HG02763 (cell line): ENCODE results near the gene KSR2.

ENCODE experiments used
- ATAC-seq: cut with Tn5 transposase; IDR thresholded peaks from one replicate; pipeline ENCODE4 v1.9.1; 2021; ENCODE audit warnings: mild to moderate bottlenecking, moderate library complexity; ENCODE audit not compliant: unreplicated experiment

The KSR2 gene

DNA sequence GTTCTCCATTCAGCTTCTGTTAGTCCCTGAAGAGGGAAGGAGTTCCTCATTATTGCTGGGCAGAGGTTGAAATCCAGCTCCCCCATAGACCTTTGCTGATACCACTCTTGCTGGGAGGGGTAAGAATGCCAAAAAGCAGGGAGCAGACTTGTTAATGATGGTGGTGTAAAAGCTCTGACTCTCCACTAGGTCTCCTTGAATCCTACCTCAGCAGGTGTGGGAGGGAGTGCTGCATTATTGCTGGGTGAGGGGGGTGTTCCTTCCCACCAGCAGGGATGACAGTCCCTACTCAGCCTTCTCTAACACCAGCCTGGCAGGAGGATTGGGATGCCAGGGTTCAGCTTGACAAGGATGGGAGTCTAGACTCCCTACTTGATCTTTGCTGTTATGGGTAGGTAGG is 421.6 kb downstream of the KSR2 start:
- no peak for ATAC-seq

DNA sequence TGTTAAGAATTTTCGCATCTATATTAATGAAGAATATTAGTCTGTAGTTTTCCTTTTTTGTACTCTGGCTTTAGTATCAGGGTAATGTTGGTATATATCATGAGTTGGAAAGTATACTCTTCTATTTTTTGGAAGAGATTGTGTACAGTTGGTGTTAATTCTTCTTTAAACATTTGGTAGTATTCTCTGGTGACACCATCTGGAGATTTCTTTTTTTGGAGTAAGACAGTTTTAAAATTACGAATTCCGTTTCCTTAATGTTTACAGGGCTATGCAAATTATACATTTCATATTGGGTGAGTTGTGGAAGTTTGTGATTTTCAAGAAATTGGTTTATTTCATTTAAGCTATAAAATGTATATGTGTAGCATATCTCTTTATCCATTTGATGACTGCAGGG is 423.6 kb downstream of the KSR2 start:
- ATAC-seq: no peak

DNA sequence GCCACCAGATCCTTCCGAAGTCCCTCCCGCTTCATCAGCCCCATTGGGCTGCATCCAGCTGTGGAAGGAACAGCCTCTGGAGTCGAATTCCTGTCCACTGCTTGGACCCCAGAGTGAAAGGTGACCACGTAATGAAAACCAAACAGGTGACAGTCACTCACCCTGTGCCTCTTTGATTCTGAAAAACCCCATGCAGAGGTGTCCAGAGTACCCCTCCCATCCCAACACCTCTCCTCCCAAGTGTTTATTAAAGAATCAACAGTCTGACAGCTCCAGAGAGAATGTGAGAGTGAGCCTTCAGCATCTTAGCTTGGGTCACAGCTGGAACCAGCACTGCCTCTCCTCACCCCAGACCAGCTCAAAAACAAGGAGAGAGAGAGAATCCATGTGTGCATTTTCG is 428.8 kb downstream of the KSR2 start:
- ATAC-seq: no peak

- no peak for ATAC-seq
Observed at GRCh38 chr12:117538926-117539325, 429.9 kb downstream of the KSR2 start.

DNA sequence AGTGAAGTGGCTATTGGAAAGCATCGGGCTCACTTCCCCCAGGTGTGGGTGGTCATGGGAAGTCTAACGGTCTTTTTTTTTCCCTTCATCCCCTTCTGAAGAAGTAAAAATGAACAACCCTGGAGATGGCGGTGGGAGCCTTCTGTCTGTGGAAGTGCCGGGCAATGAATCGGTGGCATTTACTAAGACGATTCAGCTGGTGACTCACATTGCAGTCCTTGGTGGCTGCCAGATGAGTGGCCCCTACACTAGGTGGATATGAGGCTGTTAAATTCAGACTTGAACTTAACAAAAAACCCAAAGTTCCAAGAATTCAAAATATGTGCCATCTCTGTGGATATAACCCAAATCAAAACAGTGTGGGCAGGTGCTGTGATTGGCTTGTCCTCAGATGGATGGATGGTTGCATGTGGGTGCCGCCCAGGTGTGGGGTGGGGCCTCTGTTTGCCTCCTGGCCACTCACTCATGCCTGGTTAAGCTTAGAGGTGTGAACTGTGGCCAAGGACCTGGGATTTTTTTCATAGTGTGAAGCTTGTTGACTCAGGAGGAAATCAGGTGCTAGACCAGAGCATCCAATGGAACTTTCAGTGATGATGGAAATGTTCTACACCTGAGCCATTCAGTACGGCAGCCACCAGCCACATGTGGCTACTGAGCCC is 430.6 kb downstream of the KSR2 start:
- no peak for ATAC-seq

DNA sequence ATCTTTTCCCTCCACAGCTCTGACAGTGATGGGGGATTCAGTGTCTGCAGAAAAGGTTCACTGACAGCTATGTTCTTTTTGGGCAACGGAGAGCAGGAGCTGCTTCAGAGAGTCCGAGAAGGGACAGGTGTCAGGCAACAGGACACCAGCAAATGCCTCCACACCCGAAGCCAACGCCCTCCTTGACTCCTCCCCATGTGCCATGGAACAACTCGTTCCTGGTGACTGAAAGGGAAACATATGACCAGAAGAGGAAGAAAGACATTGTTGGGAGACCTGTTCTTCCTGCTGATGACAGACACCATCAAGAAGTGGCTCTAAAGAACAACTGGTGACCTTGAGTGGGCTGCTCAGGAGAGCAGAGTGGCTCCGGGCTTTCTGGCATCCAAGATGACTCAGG is 435.1 kb downstream of the KSR2 start:
- ATAC-seq: no peak

DNA sequence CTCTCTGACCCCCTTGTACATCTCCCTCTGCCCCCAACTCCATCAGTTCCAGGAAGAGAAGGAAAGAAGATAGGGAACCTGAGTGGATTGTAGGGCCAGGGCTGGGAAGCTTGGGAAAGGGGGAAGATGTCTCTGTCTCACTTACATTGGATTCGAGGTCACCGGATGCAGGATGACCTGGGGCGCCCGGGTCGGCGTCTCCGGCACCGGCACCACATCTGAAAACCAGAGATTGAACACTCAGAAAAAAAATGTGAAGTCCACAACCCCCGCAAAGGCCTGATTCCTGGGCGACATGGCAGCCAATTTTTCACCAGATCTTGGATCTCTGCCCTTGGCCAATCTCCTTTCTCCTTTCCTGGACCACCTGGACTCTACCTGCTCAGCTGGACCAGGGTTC is 438.0 kb downstream of the KSR2 start:
- no peak for ATAC-seq

DNA sequence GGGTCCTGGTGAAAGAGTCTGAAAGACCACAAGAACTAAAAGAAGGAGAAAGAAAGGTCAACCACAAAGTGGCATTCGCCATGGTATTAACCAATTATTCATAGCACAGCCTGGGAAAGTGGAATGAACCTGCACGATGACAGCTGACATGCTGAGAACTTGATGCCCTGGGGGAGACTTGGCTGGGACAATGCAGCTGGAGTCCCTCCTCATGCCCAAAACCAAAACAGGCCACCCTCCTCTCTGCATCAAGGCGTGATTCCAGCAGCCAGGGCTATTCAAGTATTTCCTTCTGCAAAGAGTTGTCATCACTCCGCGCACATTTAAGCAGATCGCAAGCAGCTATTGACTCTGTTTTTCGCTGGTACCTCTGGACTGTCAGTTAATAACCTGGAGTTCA is 440.3 kb downstream of the KSR2 start:
- ATAC-seq: no peak

DNA sequence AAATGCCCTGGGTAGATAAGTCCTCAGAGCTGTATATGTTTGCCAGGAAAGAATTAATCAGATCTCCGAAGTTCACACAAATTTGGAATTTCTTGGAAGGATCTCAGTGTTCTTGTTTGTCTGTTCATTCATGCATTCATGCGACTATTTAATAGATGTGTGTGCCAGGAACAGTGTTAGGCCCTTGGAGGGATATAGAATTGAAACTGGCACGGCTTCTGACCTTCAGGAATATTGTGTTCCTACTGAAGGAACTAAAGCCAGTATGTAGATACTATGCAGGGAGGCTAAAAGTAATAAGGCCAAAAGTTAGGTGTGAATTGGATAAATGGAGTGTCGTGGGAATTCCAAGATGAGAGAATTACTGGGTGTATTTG is 441.3 kb downstream of the KSR2 start:
- ATAC-seq: no peak

DNA sequence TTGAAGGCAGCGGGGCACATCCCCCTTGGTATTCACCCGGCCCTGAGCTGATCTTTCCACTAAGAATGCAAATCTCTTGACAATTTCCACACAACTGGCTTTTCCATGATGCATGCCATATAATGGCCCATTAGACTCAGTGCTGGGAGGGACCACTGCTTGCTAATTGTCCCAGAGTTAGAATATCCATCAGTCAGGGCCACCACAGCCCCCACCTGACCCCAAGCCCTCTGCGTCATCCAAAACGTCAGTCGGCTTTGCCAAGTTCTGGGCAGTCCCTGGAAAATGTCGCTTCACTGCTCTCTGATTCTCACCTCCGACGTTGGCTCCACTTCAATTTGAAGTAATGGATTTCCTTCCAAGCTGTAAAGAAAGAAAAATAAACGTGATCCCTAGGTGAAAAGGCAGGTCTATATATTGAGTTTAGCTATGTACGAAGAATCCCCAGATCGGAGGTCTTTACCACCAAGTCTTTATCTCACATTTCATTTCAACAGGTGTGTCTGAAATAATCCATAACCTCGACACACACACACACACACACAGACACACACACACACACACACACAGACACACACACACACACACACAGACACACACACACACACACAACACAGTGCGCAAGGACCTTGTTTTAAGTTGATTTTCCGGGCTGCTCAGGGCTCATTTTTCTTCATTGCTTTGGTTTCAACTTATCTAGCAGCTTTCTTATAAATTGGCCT is 441.9 kb downstream of the KSR2 start:
- ATAC-seq: no peak

DNA sequence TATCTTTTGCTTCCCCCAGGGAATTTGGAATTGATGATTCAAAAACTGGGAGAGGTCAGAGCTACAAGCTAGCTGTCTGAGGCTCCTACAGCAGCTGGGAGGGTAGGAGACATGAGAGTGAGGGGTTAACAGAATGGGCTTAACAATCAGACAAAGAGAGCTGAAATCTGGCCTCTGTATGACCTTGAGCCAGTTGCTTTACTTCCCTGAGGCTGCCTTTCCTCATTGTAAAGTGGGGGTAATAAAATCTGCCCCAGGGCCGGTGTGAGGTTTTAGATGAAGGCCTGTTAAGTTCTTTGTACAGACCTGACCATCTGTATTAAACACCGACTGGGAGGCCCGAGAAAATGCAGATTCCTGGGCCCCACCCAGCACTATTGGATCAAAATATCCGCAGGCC is 443.0 kb downstream of the KSR2 start:
- no peak for ATAC-seq

DNA sequence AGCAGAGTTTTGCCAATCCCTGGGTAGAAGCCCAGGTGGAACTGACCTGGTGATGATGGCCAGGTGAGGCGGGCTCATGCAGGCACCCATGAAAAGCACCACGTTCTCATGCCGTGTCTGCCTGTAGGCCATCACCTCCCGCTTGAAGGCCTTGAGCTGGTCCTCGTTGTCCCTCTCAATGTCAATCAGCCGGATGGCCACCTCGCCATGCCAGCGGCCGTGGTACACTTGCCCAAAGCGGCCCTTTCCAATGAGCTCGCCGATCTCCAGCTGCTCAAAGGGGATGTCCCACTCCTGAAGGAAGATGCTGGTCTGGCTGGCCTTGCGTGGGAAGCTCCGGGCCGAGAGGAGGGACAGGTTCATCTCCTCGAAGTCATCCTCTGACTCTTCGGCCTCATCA is 444.0 kb downstream of the KSR2 start:
- ATAC-seq: no peak

GRCh38 chr12:117523971-117524370 is 444.8 kb downstream of the KSR2 start:
- ATAC-seq: no peak

DNA sequence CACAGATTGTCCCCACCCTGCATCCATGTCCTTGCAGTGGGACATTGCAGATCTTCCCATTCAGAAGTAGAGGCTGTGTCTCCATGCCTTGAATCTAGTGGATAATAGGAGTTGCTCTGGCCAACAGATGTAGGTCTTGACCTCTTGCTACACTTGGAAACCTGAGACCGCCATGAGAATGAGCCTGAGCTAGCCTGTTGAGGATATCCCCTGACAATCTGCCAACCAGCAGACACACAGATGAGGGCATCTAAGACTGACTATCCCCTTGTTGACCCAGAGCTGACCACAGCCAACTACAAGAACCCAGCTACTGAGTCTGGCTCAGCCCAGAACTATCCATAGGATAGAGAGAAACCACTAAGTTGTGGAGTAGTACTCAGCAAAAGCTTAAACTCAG is 446.2 kb downstream of the KSR2 start:
- ATAC-seq: no peak

GRCh38 chr12:117521867-117522266 is 446.9 kb downstream of the KSR2 start:
- no peak for ATAC-seq

GRCh38 chr12:117521346-117521745 is 447.4 kb downstream of the KSR2 start:
- ATAC-seq: no peak

DNA sequence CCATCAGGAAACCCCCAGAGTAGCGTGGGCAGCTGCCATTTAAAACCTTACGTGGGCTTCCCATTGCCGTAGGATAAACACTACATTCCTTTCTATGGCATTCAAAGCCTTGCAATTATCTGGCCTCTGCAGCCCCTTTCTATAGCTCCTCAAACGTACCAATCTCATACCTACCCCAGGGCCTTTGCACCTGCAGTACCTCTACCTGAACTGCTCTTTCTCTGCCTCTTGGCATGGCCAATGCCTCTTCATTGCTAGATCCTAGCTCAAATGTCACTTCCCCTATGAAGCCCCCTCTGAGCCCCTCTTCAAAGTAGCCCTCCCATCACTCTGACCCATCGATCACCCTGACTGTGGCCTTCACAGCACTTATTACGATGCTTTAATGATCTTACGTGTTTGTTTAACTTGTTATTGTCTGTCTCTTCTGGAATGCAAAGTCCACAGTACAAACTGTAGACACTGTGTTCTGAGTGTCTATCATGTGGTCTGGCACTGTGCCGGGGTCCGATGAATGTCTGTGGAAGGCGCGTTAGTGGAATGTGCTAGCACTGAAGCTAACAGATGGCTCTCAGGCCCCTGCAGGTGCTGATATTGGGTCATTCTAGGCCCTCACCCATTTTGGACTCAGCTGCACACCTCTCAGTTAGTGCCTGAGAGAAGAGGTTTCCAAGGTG is 450.1 kb downstream of the KSR2 start:
- no peak for ATAC-seq

GRCh38 chr12:117517219-117517739 is 451.5 kb downstream of the KSR2 start:
- ATAC-seq: no peak

GRCh38 chr12:117516034-117516433 is 452.8 kb downstream of the KSR2 start:
- no peak for ATAC-seq

- no peak for ATAC-seq
Observed at GRCh38 chr12:117514016-117514415, 454.8 kb downstream of the KSR2 start.

DNA sequence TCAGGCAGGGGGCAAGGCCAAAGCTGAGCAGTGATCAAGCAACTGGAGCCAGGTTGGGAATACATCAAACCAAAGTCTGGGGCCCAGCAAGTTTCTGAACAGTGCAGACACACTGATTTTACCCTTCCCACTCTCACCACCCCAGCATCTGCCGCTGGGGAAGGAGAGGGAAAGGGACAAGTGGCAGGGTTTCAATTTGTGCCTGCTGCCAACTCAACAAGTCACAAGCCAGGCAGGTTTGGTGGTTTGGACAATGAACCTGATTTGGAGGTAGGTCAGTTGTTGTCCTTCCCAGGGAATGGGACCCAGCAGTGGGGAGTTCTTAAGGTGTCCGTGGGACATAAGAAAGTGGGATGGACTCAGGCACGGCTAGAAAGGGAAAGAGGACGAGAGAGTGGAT is 455.4 kb downstream of the KSR2 start:
- ATAC-seq: no peak

- ATAC-seq: no peak
Observed at GRCh38 chr12:117508468-117508867, 460.3 kb downstream of the KSR2 start.
